HepG2 (cell line): ENCODE results near the gene LTA.

Experiments used
- CBFB ChIP-seq: sonication (generic); formaldehyde crosslinking; IDR thresholded peaks from 2 replicates; pipeline ENCODE4 v1.4.0; 2020; ENCODE audit warnings: missing genetic modification reagents
- E2F2 ChIP-seq: sonication (generic); formaldehyde crosslinking; IDR thresholded peaks from 2 replicates; pipeline ENCODE4 v1.4.0; 2020; ENCODE audit warnings: missing genetic modification reagents, borderline replicate concordance
- GLI4 ChIP-seq: sonication (generic); formaldehyde crosslinking; IDR thresholded peaks from 2 replicates; pipeline ENCODE4 v1.5.1; 2020; ENCODE audit warnings: missing genetic modification reagents, mild to moderate bottlenecking, moderate library complexity, borderline replicate concordance
- JUN ChIP-seq: sonication (generic); formaldehyde crosslinking; IDR thresholded peaks from 2 replicates; pipeline ENCODE4 v1.4.0; 2020; ENCODE audit warnings: mild to moderate bottlenecking, missing genetic modification reagents
- NBN ChIP-seq: fragments of 450-650 bp; conservative IDR thresholded peaks from 2 replicates; pipeline ENCODE4 v1.6.1; 2017
- NCOR1 ChIP-seq: fragments of 200-600 bp; sonication (generic); IDR thresholded peaks from 2 replicates; pipeline ENCODE4 v1.7.0; 2017; ENCODE audit warnings: antibody characterized with exemption, low read length, borderline replicate concordance
- NR2F2 ChIP-seq: IDR thresholded peaks from 2 replicates; pipeline ENCODE4 v1.6.1; 2012; ENCODE audit warnings: low read depth, inconsistent platforms, borderline replicate concordance
- PRMT3 ChIP-seq: sonication (generic); formaldehyde crosslinking; IDR thresholded peaks from 2 replicates; pipeline ENCODE4 v1.8.1; 2022; ENCODE audit warnings: low read depth, mild to moderate bottlenecking, moderate library complexity, missing genetic modification reagents, borderline replicate concordance
- ZFAT ChIP-seq: sonication (generic); formaldehyde crosslinking; conservative IDR thresholded peaks from 2 replicates; pipeline ENCODE4 v1.8.1; 2023; ENCODE audit warnings: missing genetic modification reagents, inconsistent platforms
- ZNF331 ChIP-seq: sonication (generic); formaldehyde crosslinking; IDR thresholded peaks from 2 replicates; pipeline ENCODE4 v1.4.0; 2020; ENCODE audit warnings: missing genetic modification reagents
- ZNF33B ChIP-seq: sonication (generic); formaldehyde crosslinking; IDR thresholded peaks from 2 replicates; pipeline ENCODE4 v1.5.1; 2020; ENCODE audit warnings: mild to moderate bottlenecking, missing genetic modification reagents
- ZNF841 ChIP-seq: sonication (generic); formaldehyde crosslinking; IDR thresholded peaks from 2 replicates; pipeline ENCODE4 v1.8.1; 2023; ENCODE audit warnings: missing genetic modification reagents, borderline replicate concordance
- TF ChIP-seq, protein P1 (sequence below): sonication (generic); formaldehyde crosslinking; IDR thresholded peaks from 2 replicates; pipeline ENCODE4 v1.4.0; 2020; ENCODE audit warnings: missing genetic modification reagents
- TF ChIP-seq, protein P2 (sequence below): IDR thresholded peaks from 2 replicates; pipeline ENCODE4 v1.6.1; 2012; ENCODE audit warnings: inconsistent platforms

DNA sequence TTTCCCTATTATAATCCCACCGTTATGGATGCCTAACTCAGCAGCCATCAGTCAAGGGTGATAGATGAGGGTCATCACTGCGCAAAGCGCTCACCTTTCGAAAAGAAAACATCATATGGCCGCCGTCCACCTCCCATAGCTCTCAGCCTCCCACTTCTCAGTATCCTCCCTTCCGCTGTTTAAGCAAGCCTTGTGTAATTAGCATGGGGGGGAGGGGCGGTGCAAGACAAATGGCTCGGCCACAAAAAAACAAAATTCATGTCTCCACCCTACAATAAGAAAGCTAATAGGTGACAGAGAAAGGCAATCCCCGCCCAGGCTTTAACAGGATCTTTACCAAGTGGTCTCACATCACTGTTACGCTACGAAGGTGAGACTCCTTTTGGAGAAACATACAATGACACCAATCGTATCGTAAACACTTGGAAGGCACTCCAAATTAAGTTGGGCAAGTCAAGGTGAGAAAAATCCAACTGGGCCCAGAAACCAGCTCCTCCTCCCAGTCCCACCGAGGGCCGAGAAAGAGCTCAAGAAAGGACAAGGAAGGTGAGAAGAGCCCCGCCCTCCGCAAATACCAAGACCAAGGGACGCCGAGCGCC, 30.9 kb upstream of the LTA start:
- TF ChIP-seq, protein P1, sequence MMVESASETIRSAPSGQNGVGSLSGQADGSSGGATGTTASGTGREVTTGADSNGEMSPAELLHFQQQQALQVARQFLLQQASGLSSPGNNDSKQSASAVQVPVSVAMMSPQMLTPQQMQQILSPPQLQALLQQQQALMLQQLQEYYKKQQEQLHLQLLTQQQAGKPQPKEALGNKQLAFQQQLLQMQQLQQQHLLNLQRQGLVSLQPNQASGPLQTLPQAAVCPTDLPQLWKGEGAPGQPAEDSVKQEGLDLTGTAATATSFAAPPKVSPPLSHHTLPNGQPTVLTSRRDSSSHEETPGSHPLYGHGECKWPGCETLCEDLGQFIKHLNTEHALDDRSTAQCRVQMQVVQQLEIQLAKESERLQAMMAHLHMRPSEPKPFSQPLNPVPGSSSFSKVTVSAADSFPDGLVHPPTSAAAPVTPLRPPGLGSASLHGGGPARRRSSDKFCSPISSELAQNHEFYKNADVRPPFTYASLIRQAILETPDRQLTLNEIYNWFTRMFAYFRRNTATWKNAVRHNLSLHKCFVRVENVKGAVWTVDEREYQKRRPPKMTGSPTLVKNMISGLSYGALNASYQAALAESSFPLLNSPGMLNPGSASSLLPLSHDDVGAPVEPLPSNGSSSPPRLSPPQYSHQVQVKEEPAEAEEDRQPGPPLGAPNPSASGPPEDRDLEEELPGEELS, result no peak
- TF ChIP-seq ZNF841 (CRISPR knock-in tag) (no peak), CBFB (CRISPR knock-in tag) (no peak), ZNF331 (0 out of 2 replicates have a peak, but pooled peaks have one; percentile 14), NR2F2 (no peak), E2F2 (CRISPR knock-in tag) (no peak), PRMT3 (no peak; the same call in 1 of the 2 replicates), NBN (no peak), ZFAT (CRISPR knock-in tag) (no peak), JUN (CRISPR knock-in tag) (no peak), NCOR1 (no peak), ZNF33B (CRISPR knock-in tag) (0 out of 2 replicates have a peak, but pooled peaks have one; percentile 59), GLI4 (CRISPR knock-in tag) (no peak)
- TF ChIP-seq, protein P2, sequence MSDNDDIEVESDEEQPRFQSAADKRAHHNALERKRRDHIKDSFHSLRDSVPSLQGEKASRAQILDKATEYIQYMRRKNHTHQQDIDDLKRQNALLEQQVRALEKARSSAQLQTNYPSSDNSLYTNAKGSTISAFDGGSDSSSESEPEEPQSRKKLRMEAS, result no peak
